Fibroblast of lung (primary cell): ENCODE results near the gene ANAPC2. TPM values are rescaled to one million over a fixed set of nuclear protein-coding genes. Genes with fewer than 3 reads are reported as not detected.

Experiments
- DNase-seq, 2 donors: peaks; one replicate each; pipeline versions ENCODE4 v3.0.0 to v3.0.0-alpha.2; 2010; ENCODE audit warnings: low read depth in 2 of 2
- H2AFZ ChIP-seq: 2 replicates; pipeline ENCODE4 v1.5.1; 2012; ENCODE audit warnings: low read length, control low read depth, inconsistent platforms
- H3K27ac ChIP-seq: 2 replicates; pipeline ENCODE4 v1.5.1; 2011; ENCODE audit warnings: low read length, control low read depth; ENCODE audit not compliant: insufficient read depth
- H3K27me3 ChIP-seq: 2 replicates; pipeline ENCODE4 v1.5.1; 2011; ENCODE audit warnings: mild to moderate bottlenecking, low read length; ENCODE audit not compliant: control insufficient read depth, insufficient read depth
- H3K36me3 ChIP-seq: 2 replicates; pipeline ENCODE4 v1.5.1; 2011; ENCODE audit warnings: low read length; ENCODE audit not compliant: control insufficient read depth, insufficient read depth
- H3K4me1 ChIP-seq: 2 replicates; pipeline ENCODE4 v1.5.1; 2011; ENCODE audit warnings: low read length; ENCODE audit not compliant: control insufficient read depth, insufficient read depth; ENCODE audit errors: extremely low read depth
- H3K4me2 ChIP-seq: 2 replicates; pipeline ENCODE4 v1.5.1; 2011; ENCODE audit warnings: low read length, control low read depth; ENCODE audit not compliant: insufficient read depth; ENCODE audit errors: extremely low read depth
- H3K4me3 ChIP-seq, 4 experiments: fragments of 200-600 bp in 1 of 4; sonication (generic) in 1 of 4; replicated peaks in 1 of 4; 2 replicates each; pipeline ENCODE4 v1.5.1; 2011 to 2016; ENCODE audit warnings: low read length in 4 of 4, low read depth in 3 of 4, mild to moderate bottlenecking in 3 of 4, control low read depth in 2 of 4, inconsistent platforms in 1 of 4, mixed read lengths in 1 of 4; ENCODE audit not compliant: insufficient read depth in 1 of 4; ENCODE audit errors: control extremely low read depth in 1 of 4
- H3K79me2 ChIP-seq: 2 replicates; pipeline ENCODE4 v1.5.1; 2012; ENCODE audit warnings: mild to moderate bottlenecking, low read length, inconsistent platforms; ENCODE audit not compliant: control insufficient read depth, insufficient read depth
- H3K9ac ChIP-seq: 2 replicates; pipeline ENCODE4 v1.5.1; 2011; ENCODE audit warnings: mild to moderate bottlenecking, low read length, control low read depth; ENCODE audit not compliant: insufficient read depth
- H3K9me3 ChIP-seq: 2 replicates; pipeline ENCODE4 v1.5.1; 2012; ENCODE audit warnings: low read depth, low read length; ENCODE audit not compliant: control insufficient read depth, insufficient read depth
- H4K20me1 ChIP-seq: 2 replicates; pipeline ENCODE4 v1.5.1; 2011; ENCODE audit warnings: low read length; ENCODE audit not compliant: control insufficient read depth, insufficient read depth; ENCODE audit errors: extremely low read depth
- CTCF ChIP-seq, 2 donors: IDR thresholded peaks in 1 of 2; conservative IDR thresholded peaks in 1 of 2; 1 replicate in 1 of 2; 2 replicates in 1 of 2; pipeline ENCODE4 v1.5.1; 2011 to 2012; ENCODE audit warnings: low read length in 2 of 2, control low read depth in 1 of 2, inconsistent platforms in 1 of 2, low read depth in 1 of 2, mild to moderate bottlenecking in 1 of 2
- EZH2 ChIP-seq: IDR thresholded peaks from 2 replicates; pipeline ENCODE4 v1.5.1; 2012; ENCODE audit warnings: low read length, control low read depth, mild to moderate bottlenecking; ENCODE audit errors: missing control alignments
- polyA plus RNA-seq, 2 donors: library from polyadenylated mRNA; depleted of rRNA in 1 of 2; stranded (reverse) in 1 of 2; unstranded in 1 of 2; fragments of >200 nt; gene quantifications; 2 replicates each; pipeline ENCODE4 v1.2.1, GENCODE V29; 2011 to 2012; ENCODE audit warnings: missing spikeins in 1 of 2
- total RNA-seq: library from RNA; depleted of rRNA; stranded (reverse); fragments of >200 nt; gene quantifications from 2 replicates; pipeline ENCODE4 v1.2.1, GENCODE V29; 2014

Gene ANAPC2
- total and polyA plus RNA-seq, 2 donors (not counting 1 experiment from before 2014, with no cell fraction given) = 9.1 to 18.0 TPM

GRCh38 chr9:137232101-137232500, 43.7 kb upstream of the ANAPC2 start:
- no peak overlapping the region for H3K4me3 ChIP-seq
- no peak for DNase-seq
- no peak overlapping the region for H2AFZ ChIP-seq
- no peaks in the 10 kb centered on the region for H3K27me3 ChIP-seq
- H3K27ac ChIP-seq = no peak overlapping the region
- H3K9ac ChIP-seq = no peak overlapping the region
- H4K20me1 ChIP-seq = no peaks in the 10 kb centered on the region
- TF ChIP-seq CTCF (conservative IDR thresholded peaks at IDR 0.05 in 1 of 2, IDR thresholded peaks at IDR 0.05 in 1 of 2; ENCODE audit: low read depth in 1 of 2, low read length in 2 of 2) (no peak), EZH2 (no peak)
- H3K79me2 ChIP-seq = no peaks in the 10 kb centered on the region
- no peak overlapping the region for H3K4me2 ChIP-seq
- no peaks in the 10 kb centered on the region for H3K9me3 ChIP-seq
- H3K4me1 ChIP-seq = no peaks in the 10 kb centered on the region
- H3K36me3 ChIP-seq = no peaks in the 10 kb centered on the region

DNA sequence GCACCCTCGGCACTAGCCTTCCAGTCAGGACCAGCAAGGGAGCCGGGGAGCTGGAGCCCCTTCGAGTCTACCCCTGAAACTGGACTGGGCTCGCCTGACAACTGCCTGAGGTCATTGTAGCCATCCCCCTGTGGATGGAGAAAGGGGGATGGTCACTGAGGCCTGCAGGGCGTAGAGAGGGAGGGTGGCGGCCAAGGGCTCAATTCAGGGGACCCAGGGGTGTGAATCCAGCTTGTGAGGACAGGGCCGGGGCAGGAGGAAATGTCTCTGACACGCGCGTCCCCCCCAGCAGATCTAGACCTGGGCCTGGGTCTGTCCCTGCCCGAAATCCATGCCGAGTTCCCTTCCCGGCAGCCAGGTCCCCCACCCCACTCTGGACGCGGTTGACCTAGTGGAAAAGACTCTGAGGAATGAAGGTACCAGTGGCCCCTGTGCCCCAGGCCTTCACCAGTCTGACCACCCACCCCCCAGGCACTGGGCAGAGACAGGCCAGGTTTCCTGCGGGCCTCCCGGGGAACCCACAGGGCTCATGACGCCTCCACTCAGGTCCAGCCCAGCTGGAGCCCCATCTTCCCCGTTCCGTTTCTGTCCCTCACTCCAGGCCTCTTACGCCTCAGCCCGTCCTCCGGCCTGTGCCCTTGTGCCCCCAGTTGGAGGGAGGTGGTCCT, 43.1 kb upstream of the ANAPC2 start:
- Histone ChIP-seq H2AFZ (no peak overlapping the region), H3K27ac (no peak overlapping the region), H3K4me1 (no peaks in the 10 kb centered on the region), H3K4me3 (no peak overlapping the region), H3K4me2 (no peak overlapping the region), H3K79me2 (no peaks in the 10 kb centered on the region), H3K36me3 (no peaks in the 10 kb centered on the region), H3K9ac (no peak overlapping the region), H4K20me1 (no peaks in the 10 kb centered on the region), H3K27me3 (no peaks in the 10 kb centered on the region), H3K9me3 (no peaks in the 10 kb centered on the region)
- no peak for TF ChIP-seq EZH2
- TF ChIP-seq CTCF (conservative IDR thresholded peaks at IDR 0.05 in 1 of 2, IDR thresholded peaks at IDR 0.05 in 1 of 2; ENCODE audit: low read depth in 1 of 2, low read length in 2 of 2) = no peak
- DNase-seq = no peak

DNA sequence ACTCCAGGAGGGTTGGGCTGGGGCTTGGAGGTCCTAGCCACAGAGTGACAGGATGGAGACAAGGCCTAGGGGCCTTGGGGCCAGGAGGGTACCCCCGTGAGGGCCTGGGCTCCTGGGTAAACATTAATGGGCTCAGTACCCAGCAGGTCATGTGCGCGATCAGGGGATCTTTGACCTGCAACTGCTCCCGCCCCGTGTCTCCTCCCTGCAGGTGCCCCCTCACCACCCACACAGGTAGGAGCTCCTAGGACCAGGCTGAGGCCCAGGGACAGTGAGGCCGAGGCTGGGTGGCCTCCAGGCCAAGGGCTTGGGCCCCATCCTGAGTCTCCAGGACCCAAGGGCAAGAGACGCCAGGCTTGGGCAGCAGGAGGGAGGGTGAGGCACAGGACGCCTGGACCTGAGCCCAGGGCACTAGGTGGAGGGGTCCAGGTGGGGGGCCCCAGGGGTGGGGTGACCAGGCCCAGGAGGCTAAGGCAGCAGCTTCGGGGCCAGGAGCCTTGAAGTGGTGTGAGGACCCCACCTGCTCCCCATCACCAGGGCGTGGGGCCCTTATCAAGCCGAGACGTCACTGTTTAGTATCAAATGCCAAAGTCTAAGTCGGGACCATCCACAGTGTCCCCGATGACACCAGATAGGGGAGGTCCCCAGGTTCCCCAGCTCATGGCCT, 42.5 kb upstream of the ANAPC2 start, which contains the start of gene SLC34A3:
TSS of gene SLC34A3 (plus strand) at position 197 of the 667 bp plus-strand sequence. CDS start 802 bp downstream, outside the sequence.
- no peak for TF ChIP-seq CTCF (conservative IDR thresholded peaks at IDR 0.05 in 1 of 2, IDR thresholded peaks at IDR 0.05 in 1 of 2; ENCODE audit: low read depth in 1 of 2, low read length in 2 of 2)
- no peak within 1 kb of the TSS for H2AFZ ChIP-seq
- no peak for DNase-seq

More for the DNA sequence above, 42.5 kb upstream of the ANAPC2 start, which contains the start of gene SLC34A3:
- no peaks in the 10 kb centered on the region for H3K79me2 ChIP-seq
- H3K4me1 ChIP-seq = no peaks in the 10 kb centered on the region
- H3K4me2 ChIP-seq = no peak within 1 kb of the TSS
- H3K4me3 ChIP-seq = no peak within 1 kb of the TSS
- H3K36me3 ChIP-seq = no peaks in the 10 kb centered on the region
- H3K27me3 ChIP-seq = no peaks in the 10 kb centered on the region
- H3K27ac ChIP-seq = no peak within 1 kb of the TSS
- H3K9ac ChIP-seq = no peak within 1 kb of the TSS
- no peaks in the 10 kb centered on the region for H4K20me1 ChIP-seq
- H3K9me3 ChIP-seq = no peaks in the 10 kb centered on the region
